Fibroblast of lung (primary cell): ENCODE results near the gene ACOT7. TPM values are rescaled to one million over a fixed set of nuclear protein-coding genes. Genes with fewer than 3 reads are reported as not detected.

Experiments
- DNase-seq, 2 donors: peaks; one replicate each; pipeline versions ENCODE4 v3.0.0 to v3.0.0-alpha.2; 2010; ENCODE audit warnings: low read depth in 2 of 2
- H2AFZ ChIP-seq: 2 replicates; pipeline ENCODE4 v1.5.1; 2012; ENCODE audit warnings: low read length, control low read depth, inconsistent platforms
- H3K27ac ChIP-seq: 2 replicates; pipeline ENCODE4 v1.5.1; 2011; ENCODE audit warnings: low read length, control low read depth; ENCODE audit not compliant: insufficient read depth
- H3K27me3 ChIP-seq: 2 replicates; pipeline ENCODE4 v1.5.1; 2011; ENCODE audit warnings: mild to moderate bottlenecking, low read length; ENCODE audit not compliant: control insufficient read depth, insufficient read depth
- H3K36me3 ChIP-seq: 2 replicates; pipeline ENCODE4 v1.5.1; 2011; ENCODE audit warnings: low read length; ENCODE audit not compliant: control insufficient read depth, insufficient read depth
- H3K4me1 ChIP-seq: 2 replicates; pipeline ENCODE4 v1.5.1; 2011; ENCODE audit warnings: low read length; ENCODE audit not compliant: control insufficient read depth, insufficient read depth; ENCODE audit errors: extremely low read depth
- H3K4me2 ChIP-seq: 2 replicates; pipeline ENCODE4 v1.5.1; 2011; ENCODE audit warnings: low read length, control low read depth; ENCODE audit not compliant: insufficient read depth; ENCODE audit errors: extremely low read depth
- H3K4me3 ChIP-seq, 4 experiments: fragments of 200-600 bp in 1 of 4; sonication (generic) in 1 of 4; replicated peaks in 1 of 4; 2 replicates each; pipeline ENCODE4 v1.5.1; 2011 to 2016; ENCODE audit warnings: low read length in 4 of 4, low read depth in 3 of 4, mild to moderate bottlenecking in 3 of 4, control low read depth in 2 of 4, inconsistent platforms in 1 of 4, mixed read lengths in 1 of 4; ENCODE audit not compliant: insufficient read depth in 1 of 4; ENCODE audit errors: control extremely low read depth in 1 of 4
- H3K79me2 ChIP-seq: 2 replicates; pipeline ENCODE4 v1.5.1; 2012; ENCODE audit warnings: mild to moderate bottlenecking, low read length, inconsistent platforms; ENCODE audit not compliant: control insufficient read depth, insufficient read depth
- H3K9ac ChIP-seq: 2 replicates; pipeline ENCODE4 v1.5.1; 2011; ENCODE audit warnings: mild to moderate bottlenecking, low read length, control low read depth; ENCODE audit not compliant: insufficient read depth
- H3K9me3 ChIP-seq: 2 replicates; pipeline ENCODE4 v1.5.1; 2012; ENCODE audit warnings: low read depth, low read length; ENCODE audit not compliant: control insufficient read depth, insufficient read depth
- H4K20me1 ChIP-seq: 2 replicates; pipeline ENCODE4 v1.5.1; 2011; ENCODE audit warnings: low read length; ENCODE audit not compliant: control insufficient read depth, insufficient read depth; ENCODE audit errors: extremely low read depth
- CTCF ChIP-seq, 2 donors: IDR thresholded peaks in 1 of 2; conservative IDR thresholded peaks in 1 of 2; 1 replicate in 1 of 2; 2 replicates in 1 of 2; pipeline ENCODE4 v1.5.1; 2011 to 2012; ENCODE audit warnings: low read length in 2 of 2, control low read depth in 1 of 2, inconsistent platforms in 1 of 2, low read depth in 1 of 2, mild to moderate bottlenecking in 1 of 2
- EZH2 ChIP-seq: IDR thresholded peaks from 2 replicates; pipeline ENCODE4 v1.5.1; 2012; ENCODE audit warnings: low read length, control low read depth, mild to moderate bottlenecking; ENCODE audit errors: missing control alignments
- polyA plus RNA-seq, 2 donors: library from polyadenylated mRNA; depleted of rRNA in 1 of 2; stranded (reverse) in 1 of 2; unstranded in 1 of 2; fragments of >200 nt; gene quantifications; 2 replicates each; pipeline ENCODE4 v1.2.1, GENCODE V29; 2011 to 2012; ENCODE audit warnings: missing spikeins in 1 of 2
- total RNA-seq: library from RNA; depleted of rRNA; stranded (reverse); fragments of >200 nt; gene quantifications from 2 replicates; pipeline ENCODE4 v1.2.1, GENCODE V29; 2014

The ACOT7 gene
- total and polyA plus RNA-seq, 2 donors (not counting 1 experiment from before 2014, with no cell fraction given) = 50.7 to 58.0 TPM

- Histone ChIP-seq H3K27me3 (peaks cover 30% of the 10 kb centered on the region), H3K9me3 (no peaks in the 10 kb centered on the region), H3K27ac (no peak overlapping the region), H3K9ac (no peak overlapping the region), H3K4me1 (peaks cover 5% of the 10 kb centered on the region), H2AFZ (no peak overlapping the region), H4K20me1 (no peaks in the 10 kb centered on the region), H3K36me3 (no peaks in the 10 kb centered on the region), H3K4me2 (peak overlapping the region; percentile 35), H3K79me2 (no peaks in the 10 kb centered on the region), H3K4me3 (no peak overlapping the region)
- DNase-seq = no peak
- no peak for TF ChIP-seq EZH2
- TF ChIP-seq CTCF (conservative IDR thresholded peaks at IDR 0.05 in 1 of 2, IDR thresholded peaks at IDR 0.05 in 1 of 2; ENCODE audit: low read depth in 1 of 2, low read length in 2 of 2) = no peak
These were observed 147.6 kb downstream of the ACOT7 start for GRCh38 chr1:6245869-6246496.

- Histone ChIP-seq H3K36me3 (no peaks in the 10 kb centered on the region), H3K4me2 (peak overlapping the region; percentile 51), H3K9me3 (no peaks in the 10 kb centered on the region), H3K27ac (no peak overlapping the region), H4K20me1 (no peaks in the 10 kb centered on the region), H3K4me1 (peaks cover 5% of the 10 kb centered on the region), H2AFZ (no peak overlapping the region), H3K27me3 (peaks cover 33% of the 10 kb centered on the region), H3K79me2 (no peaks in the 10 kb centered on the region), H3K4me3 (no peak overlapping the region), H3K9ac (no peak overlapping the region)
- peak; percentile 70 to 73 for DNase-seq
- TF ChIP-seq CTCF (conservative IDR thresholded peaks at IDR 0.05 in 1 of 2, IDR thresholded peaks at IDR 0.05 in 1 of 2; ENCODE audit: low read depth in 1 of 2, low read length in 2 of 2) (peak; percentile 61 to 72), EZH2 (peak; percentile 6)
These were observed 148.3 kb downstream of the ACOT7 start for GRCh38 chr1:6245086-6245868.

- Histone ChIP-seq H3K4me2 (no peak overlapping the region), H3K9me3 (no peaks in the 10 kb centered on the region), H3K79me2 (no peaks in the 10 kb centered on the region), H3K36me3 (no peaks in the 10 kb centered on the region), H3K27me3 (peaks cover 29% of the 10 kb centered on the region), H2AFZ (no peak overlapping the region), H4K20me1 (no peaks in the 10 kb centered on the region), H3K9ac (no peak overlapping the region), H3K4me3 (no peak overlapping the region), H3K27ac (no peak overlapping the region), H3K4me1 (peaks cover 5% of the 10 kb centered on the region)
- no peak for DNase-seq
- TF ChIP-seq EZH2 = peak; percentile 68
- no peak for TF ChIP-seq CTCF (conservative IDR thresholded peaks at IDR 0.05 in 1 of 2, IDR thresholded peaks at IDR 0.05 in 1 of 2; ENCODE audit: low read depth in 1 of 2, low read length in 2 of 2)
These were observed 149.0 kb downstream of the ACOT7 start for GRCh38 chr1:6244401-6245049.
